ENCODE measurements around the gene SEMA4C. TPM values are rescaled to one million over a fixed set of nuclear protein-coding genes. Genes with fewer than 3 reads are reported as not detected.

Gene SEMA4C
- polyA plus RNA-seq, 1 of the 3 experiments (the other 2 are of a cell fraction), result 34.8 TPM

GRCh38 chr2:96869281-96869821 is 529 bp downstream of the SEMA4C start:
- DNase-seq, result peak; percentile 85
- Histone ChIP-seq H3K9ac (peak overlapping the region; percentile 99), H3F3A (replicated peaks; ENCODE audit: insufficient read depth) (no peaks in the 10 kb centered on the region), H3K4me3 (ENCODE audit: low read depth in 2 of 2, low read length in 1 of 2) (peak overlapping the region; percentile 94 to 95), H3K4me1 (ENCODE audit: control insufficient read depth in 1 of 2, insufficient read depth in 2 of 2, low read depth in 1 of 2, low read length in 1 of 2) (peaks cover 9 to 35% of the 10 kb centered on the region in 2 experiments; a peak in 2 of 4 replicates), H3K4me2 (peak overlapping the region; percentile 96), H3K36me3 (replicated peaks in 1 of 2; ENCODE audit: control insufficient read depth in 1 of 2, insufficient read depth in 2 of 2, low read length in 1 of 2) (peaks cover 4 to 30% of the 10 kb centered on the region in 2 experiments), H2AFZ (ENCODE audit: low read depth) (0 out of 2 replicates have a peak overlapping the region, but pooled peaks have one; percentile 16), H3K27me3 (ENCODE audit: insufficient read depth) (no peaks in the 10 kb centered on the region), H4K20me1 (ENCODE audit: insufficient read depth) (peaks cover 30% of the 10 kb centered on the region; the same call in 1 of the 2 replicates), H3K9me3 (no peaks in the 10 kb centered on the region), H3K79me2 (ENCODE audit: insufficient read depth) (peaks cover 38% of the 10 kb centered on the region), H3K9me2 (no peaks in the 10 kb centered on the region), H3K27ac (ENCODE audit: low read depth in 2 of 2, low read length in 1 of 2) (peak overlapping the region; percentile 83 to 92)
- TF ChIP-seq FOXM1 (IDR thresholded peaks at IDR 0.05; ENCODE audit: low read depth) (no peak), SIN3A (IDR thresholded peaks at IDR 0.05; ENCODE audit: borderline replicate concordance, low read depth, low read length) (0 out of 2 replicates have a peak, but pooled peaks have one; percentile 6)
- CTCF ChIA-PET, result interaction anchor here (1.2 to 6.8 kb wide), 13 partner anchors 9 to 299 kb away, joined by 3 to 93 read pairs (median 5); partner anchors contain the start of gene ANKRD39
- POLR2A ChIA-PET, result interaction anchor here (0.9 to 2.0 kb wide), 3 partner anchors 12 to 54 kb away, joined by 3 to 27 read pairs (median 3); partner anchors contain the start of genes ANKRD39 and CNNM3
- WGBS (ENCODE audit: low lambda C conversion rate), result no CpG with 5 or more reads among the region's 64 CpGs

DNA sequence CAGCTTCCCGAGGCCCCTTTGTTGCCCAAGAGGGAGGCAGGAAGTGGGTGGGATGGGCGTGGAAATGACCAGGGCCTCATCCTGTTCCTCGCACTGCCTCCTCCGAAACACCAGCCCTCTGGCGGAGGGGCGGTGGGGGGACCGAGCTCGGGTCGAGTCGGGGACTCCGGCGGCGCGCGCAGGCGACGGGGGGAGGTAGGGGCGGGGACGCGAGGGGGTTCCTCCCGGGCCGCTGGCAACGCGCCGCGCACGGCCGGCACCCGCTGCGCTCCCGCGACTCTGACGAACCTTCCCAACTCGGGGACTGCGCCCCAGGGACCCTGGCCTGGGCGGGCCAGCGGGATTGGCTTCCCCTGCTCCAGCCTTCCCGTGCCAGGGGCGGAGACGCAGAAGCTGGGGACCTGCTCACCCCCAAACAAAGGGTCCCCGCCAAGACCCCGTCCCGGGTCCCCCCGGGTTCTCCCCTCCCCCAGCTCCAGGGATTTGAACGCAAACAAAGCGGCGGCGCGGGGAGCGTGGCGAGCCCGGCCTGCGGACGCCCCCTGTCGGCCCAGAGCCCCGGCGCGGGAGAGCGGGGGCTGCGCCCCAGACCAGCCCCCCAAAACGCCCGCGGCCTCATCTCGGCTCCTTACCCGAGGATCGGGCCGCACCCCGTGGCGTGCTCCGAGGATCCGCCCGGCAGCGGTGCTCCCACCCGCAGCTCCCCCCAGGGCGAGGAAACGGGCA is 1.2 kb downstream of the SEMA4C start:
- H3K9me2 ChIP-seq, result no peaks in the 10 kb centered on the region
- peaks cover 38% of the 10 kb centered on the region for H3K79me2 ChIP-seq (ENCODE audit: insufficient read depth)
- peak; percentile 97 for DNase-seq
- peak overlapping the region; percentile 94 to 95 for H3K4me3 ChIP-seq (ENCODE audit: low read depth in 2 of 2, low read length in 1 of 2)
- CTCF ChIA-PET, result interaction anchor here (0.6 to 6.8 kb wide), 23 partner anchors 8 to 298 kb away, joined by 3 to 93 read pairs (median 4); partner anchors contain the start of genes ANKRD36 and ANKRD39
- H3K36me3 ChIP-seq (replicated peaks in 1 of 2; ENCODE audit: control insufficient read depth in 1 of 2, insufficient read depth in 2 of 2, low read length in 1 of 2), result peaks cover 5 to 36% of the 10 kb centered on the region in 2 experiments
- no peaks in the 10 kb centered on the region for H3K27me3 ChIP-seq (ENCODE audit: insufficient read depth)
- H2AFZ ChIP-seq (ENCODE audit: low read depth), result peak overlapping the region; percentile 78; the same call in 1 of the 2 replicates
- H3K4me2 ChIP-seq, result peak overlapping the region; percentile 96
- H3K9me3 ChIP-seq, result no peaks in the 10 kb centered on the region
- peak overlapping the region; percentile 99 for H3K9ac ChIP-seq
- peaks cover 9 to 29% of the 10 kb centered on the region in 2 experiments; a peak in 2 of 4 replicates for H3K4me1 ChIP-seq (ENCODE audit: control insufficient read depth in 1 of 2, insufficient read depth in 2 of 2, low read depth in 1 of 2, low read length in 1 of 2)
- POLR2A ChIA-PET, result interaction anchor here (0.6 to 2.0 kb wide), 6 partner anchors 11 to 201 kb away, joined by 3 to 27 read pairs (median 3); partner anchors contain the start of genes ANKRD39 and CNNM3
- peak; percentile 68 for TF ChIP-seq TAF1 (IDR thresholded peaks at IDR 0.05; ENCODE audit: borderline replicate concordance, low read depth, low read length)
- peak; percentile 76 for TF ChIP-seq CTCF (IDR thresholded peaks at IDR 0.05)
- peak; percentile 55; the same call in 1 of the 2 replicates for TF ChIP-seq SIN3A (IDR thresholded peaks at IDR 0.05; ENCODE audit: borderline replicate concordance, low read depth, low read length)
- peak; percentile 71 for TF ChIP-seq GABPA (IDR thresholded peaks at IDR 0.05; ENCODE audit: low read depth)
- peak; percentile 19; the same call in 1 of the 2 replicates for TF ChIP-seq RAD21 (IDR thresholded peaks at IDR 0.05; ENCODE audit: low read length)
- no peak for TF ChIP-seq EP300 (IDR thresholded peaks at IDR 0.05; ENCODE audit: borderline replicate concordance in 1 of 2, low read depth in 1 of 2, low read length in 1 of 2)
- no peak for TF ChIP-seq RCOR1 (IDR thresholded peaks at IDR 0.05; ENCODE audit: low read length)
- peak; percentile 48 for TF ChIP-seq CHD2 (IDR thresholded peaks at IDR 0.05; ENCODE audit: low read length, partially characterized antibody)
- TF ChIP-seq FOXJ3 (CRISPR knock-in tag; IDR thresholded peaks at IDR 0.05), result no peak
- 0 out of 2 replicates have a peak, but pooled peaks have one; percentile 26 for TF ChIP-seq NRF1 (IDR thresholded peaks at IDR 0.05; ENCODE audit: low read depth, low read length)
- TF ChIP-seq SMC3 (IDR thresholded peaks at IDR 0.05; ENCODE audit: low read depth, low read length), result no peak
- peak; percentile 46; the same call in 1 of the 2 replicates for TF ChIP-seq MAX (IDR thresholded peaks at IDR 0.05; ENCODE audit: low read depth)
- TF ChIP-seq MXI1 (IDR thresholded peaks at IDR 0.05; ENCODE audit: low read depth, low read length), result peak; percentile 55; the same call in 1 of the 2 replicates
- peak; percentile 60; the same call in 1 of the 2 replicates for TF ChIP-seq FOXM1 (IDR thresholded peaks at IDR 0.05; ENCODE audit: low read depth)
- TF ChIP-seq, protein P1, sequence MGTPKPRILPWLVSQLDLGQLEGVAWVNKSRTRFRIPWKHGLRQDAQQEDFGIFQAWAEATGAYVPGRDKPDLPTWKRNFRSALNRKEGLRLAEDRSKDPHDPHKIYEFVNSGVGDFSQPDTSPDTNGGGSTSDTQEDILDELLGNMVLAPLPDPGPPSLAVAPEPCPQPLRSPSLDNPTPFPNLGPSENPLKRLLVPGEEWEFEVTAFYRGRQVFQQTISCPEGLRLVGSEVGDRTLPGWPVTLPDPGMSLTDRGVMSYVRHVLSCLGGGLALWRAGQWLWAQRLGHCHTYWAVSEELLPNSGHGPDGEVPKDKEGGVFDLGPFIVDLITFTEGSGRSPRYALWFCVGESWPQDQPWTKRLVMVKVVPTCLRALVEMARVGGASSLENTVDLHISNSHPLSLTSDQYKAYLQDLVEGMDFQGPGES (IDR thresholded peaks at IDR 0.05; ENCODE audit: low read depth, low read length), result no peak
- TF ChIP-seq POLR2AphosphoS5 (IDR thresholded peaks at IDR 0.05; ENCODE audit: low read depth, low read length), result peak; percentile 78
- 0 out of 2 replicates have a peak, but pooled peaks have one; percentile 33 for TF ChIP-seq TEAD4 (IDR thresholded peaks at IDR 0.05; ENCODE audit: borderline replicate concordance, insufficient read depth)
- H4K20me1 ChIP-seq (ENCODE audit: insufficient read depth), result peaks cover 30% of the 10 kb centered on the region; the same call in 1 of the 2 replicates
- 0% methylated on average over 9 of the region's 76 CpGs for WGBS (ENCODE audit: low lambda C conversion rate)
- no peaks in the 10 kb centered on the region for H3F3A ChIP-seq (replicated peaks; ENCODE audit: insufficient read depth)
- peak overlapping the region; percentile 83 to 92 for H3K27ac ChIP-seq (ENCODE audit: low read depth in 2 of 2, low read length in 1 of 2)

Measured in SK-N-SH (cell line).